Stimulated activated CD8-positive, alpha-beta memory T cell treated with anti-CD3 and anti-CD28 coated beads, Interleukin-15, amount 100 ng/mL, for 4 hours (primary cell): ENCODE measurements around the gene SMO.
"Not testable (repeated sequence)": the region's sequence is repeated elsewhere in the genome, so short reads cannot be mapped to it uniquely, and the experiment has no call there.

Source experiments
- DNase-seq, 2 donors: peaks; one replicate each; pipeline ENCODE4 v3.0.0-alpha.2; 2020; ENCODE audit warnings: low read depth in 2 of 2

Gene SMO

DNA sequence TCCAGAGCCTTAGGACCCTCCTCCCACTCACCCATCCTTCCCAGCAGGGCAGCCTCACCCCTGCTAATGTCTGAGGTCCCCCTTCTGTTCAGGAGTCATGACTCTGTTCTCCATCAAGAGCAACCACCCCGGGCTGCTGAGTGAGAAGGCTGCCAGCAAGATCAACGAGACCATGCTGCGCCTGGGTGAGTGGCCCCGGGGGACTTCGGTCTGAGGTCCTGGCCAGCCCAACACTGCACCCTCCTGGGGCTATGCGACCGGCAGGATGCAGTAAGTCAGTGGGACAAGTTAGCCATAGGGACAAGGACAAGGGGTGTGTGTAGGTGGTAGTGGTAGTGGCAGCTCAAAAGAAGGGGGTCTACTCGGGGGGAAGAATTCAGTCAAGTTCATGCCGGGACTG lies 20.2 kb downstream of the SMO start:
- DNase-seq: no peak

DNA sequence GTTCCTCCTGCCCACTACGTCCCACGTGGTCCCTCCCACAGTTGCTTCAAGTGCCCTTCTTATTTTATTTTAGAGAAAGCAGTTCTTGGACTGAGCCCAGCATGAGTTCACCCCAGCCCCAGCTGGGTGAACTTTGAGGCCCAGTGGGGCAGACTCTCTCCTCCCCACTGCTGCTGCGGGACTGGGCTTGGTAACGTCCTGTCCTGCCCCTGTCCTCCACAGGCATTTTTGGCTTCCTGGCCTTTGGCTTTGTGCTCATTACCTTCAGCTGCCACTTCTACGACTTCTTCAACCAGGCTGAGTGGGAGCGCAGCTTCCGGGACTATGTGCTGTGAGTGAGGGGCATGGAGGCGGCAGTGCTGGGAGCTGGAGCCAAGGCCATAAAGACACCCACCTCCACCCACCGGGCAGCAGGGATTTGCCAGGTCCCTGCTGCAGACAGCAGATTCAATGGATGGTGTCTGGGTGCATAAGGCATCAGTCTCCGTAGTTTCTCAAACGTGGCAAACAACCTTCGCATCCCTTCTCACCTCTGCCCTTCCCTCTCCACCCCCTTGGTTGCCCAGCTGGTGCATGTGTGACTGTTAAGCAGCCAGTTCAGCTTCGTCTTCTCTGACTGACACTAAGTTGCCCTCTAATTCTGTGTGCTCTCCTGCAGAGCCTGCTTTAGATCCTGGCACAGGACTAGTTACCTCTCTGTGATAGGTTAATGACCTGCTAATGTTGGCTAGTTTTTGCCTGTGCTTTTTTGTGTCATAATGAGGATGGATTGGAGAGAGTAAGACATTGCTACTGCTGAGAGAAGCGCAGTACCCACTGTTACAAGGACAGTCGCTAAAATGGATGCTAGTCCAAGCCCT lies 20.9 kb downstream of the SMO start:
- DNase-seq: no peak

- DNase-seq: peak; percentile 11 to 34
Measured at GRCh38 chr7:129210256-129210988, 22.0 kb downstream of the SMO start.

- DNase-seq: no peak
Measured at GRCh38 chr7:129210989-129211312, 22.5 kb downstream of the SMO start.

DNA sequence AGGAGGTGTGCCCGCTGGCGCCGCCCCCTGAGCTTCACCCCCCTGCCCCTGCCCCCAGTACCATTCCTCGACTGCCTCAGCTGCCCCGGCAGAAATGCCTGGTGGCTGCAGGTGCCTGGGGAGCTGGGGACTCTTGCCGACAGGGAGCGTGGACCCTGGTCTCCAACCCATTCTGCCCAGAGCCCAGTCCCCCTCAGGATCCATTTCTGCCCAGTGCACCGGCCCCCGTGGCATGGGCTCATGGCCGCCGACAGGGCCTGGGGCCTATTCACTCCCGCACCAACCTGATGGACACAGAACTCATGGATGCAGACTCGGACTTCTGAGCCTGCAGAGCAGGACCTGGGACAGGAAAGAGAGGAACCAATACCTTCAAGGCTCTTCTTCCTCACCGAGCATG lies 23.7 kb downstream of the SMO start:
- DNase-seq: no peak

DNA sequence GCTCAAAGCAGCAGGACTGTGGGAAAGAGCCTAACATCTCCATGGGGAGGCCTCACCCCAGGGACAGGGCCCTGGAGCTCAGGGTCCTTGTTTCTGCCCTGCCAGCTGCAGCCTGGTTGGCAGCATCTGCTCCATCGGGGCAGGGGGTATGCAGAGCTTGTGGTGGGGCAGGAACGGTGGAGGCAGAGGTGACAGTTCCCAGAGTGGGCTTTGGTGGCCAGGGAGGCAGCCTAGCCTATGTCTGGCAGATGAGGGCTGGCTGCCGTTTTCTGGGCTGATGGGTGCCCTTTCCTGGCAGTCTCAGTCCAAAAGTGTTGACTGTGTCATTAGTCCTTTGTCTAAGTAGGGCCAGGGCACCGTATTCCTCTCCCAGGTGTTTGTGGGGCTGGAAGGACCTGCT lies 24.2 kb downstream of the SMO start:
- no peak for DNase-seq

GRCh38 chr7:129213828-129214227 lies 25.4 kb downstream of the SMO start:
- no peak for DNase-seq

GRCh38 chr7:129215691-129216090 lies 27.3 kb downstream of the SMO start:
- not testable (repeated sequence) for DNase-seq

- DNase-seq: not testable (repeated sequence)
Measured at GRCh38 chr7:129216101-129216715, 27.8 kb downstream of the SMO start.

DNA sequence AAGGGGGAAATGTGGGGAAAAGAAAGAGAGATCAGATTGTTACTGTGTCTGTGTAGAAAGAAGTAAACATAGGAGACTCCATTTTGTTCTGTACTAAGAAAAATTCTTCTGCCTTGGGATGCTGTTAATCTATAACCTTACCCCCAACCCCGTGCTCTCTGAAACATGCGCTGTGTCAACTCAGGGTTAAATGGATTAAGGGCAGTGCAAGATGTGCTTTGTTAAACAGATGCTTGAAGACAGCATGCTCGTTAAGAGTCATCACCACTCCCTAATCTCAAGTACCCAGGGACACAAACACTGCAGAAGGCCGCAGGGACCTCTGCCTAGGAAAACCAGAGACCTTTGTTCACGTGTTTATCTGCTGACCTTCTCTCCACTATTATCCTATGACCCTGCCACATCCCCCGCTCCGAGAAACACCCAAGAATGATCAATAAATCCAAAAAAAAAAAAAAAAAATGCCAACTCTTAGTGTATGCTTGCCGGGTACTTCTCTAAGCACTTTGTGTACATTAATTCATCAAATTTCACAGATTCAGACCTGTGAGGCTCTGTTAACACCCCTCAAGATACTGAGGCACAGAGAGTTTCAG lies 28.5 kb downstream of the SMO start:
- DNase-seq: not testable (repeated sequence)

DNA sequence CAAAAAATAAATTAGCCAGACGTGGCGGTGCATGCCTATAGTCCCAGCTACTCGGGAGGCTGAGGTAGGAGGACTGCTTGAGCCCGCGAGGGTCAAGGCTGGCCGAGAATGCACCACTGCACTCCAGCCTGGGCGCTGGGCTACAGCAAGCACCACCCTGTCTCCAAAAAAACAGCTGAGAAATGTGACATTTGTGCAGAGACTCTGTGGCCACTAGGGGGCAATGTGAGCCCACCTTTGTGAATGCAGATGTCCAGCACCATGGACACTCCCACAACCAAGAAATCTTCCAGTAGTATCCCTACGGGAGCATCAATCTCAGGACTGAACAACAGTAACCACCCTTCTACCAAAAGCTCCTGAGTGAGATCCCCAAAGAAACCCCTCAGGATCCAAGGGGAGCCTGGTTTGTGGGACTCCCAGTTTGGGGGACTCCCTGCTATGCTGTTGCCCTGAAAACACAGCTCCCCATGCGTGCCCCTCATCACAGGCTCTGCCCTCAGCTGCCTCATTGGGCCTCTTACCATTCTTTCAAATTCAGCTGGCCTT lies 30.2 kb downstream of the SMO start:
- peak; percentile 37 to 62 for DNase-seq

GRCh38 chr7:129219166-129219565 lies 30.7 kb downstream of the SMO start:
- not testable (repeated sequence) for DNase-seq

DNA sequence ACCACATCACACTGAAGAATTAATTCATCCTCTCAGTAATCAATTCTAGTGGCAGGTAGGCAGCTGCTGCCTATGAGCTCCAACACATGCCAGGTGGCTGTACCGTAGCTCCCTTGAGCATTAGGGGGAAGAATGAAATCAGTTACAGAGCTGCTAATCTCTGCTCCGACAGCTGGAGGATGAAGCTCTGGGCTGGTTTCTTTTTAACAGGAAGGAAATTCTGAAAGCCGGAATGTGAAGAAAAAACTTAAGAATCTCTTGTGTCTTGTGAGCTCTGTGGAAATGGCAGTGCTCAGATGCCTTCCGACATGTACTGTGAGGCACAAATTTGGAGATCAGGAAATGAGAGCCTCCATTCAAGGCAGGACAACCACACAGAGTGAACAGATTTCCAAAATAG lies 33.6 kb downstream of the SMO start:
- DNase-seq: no peak

DNA sequence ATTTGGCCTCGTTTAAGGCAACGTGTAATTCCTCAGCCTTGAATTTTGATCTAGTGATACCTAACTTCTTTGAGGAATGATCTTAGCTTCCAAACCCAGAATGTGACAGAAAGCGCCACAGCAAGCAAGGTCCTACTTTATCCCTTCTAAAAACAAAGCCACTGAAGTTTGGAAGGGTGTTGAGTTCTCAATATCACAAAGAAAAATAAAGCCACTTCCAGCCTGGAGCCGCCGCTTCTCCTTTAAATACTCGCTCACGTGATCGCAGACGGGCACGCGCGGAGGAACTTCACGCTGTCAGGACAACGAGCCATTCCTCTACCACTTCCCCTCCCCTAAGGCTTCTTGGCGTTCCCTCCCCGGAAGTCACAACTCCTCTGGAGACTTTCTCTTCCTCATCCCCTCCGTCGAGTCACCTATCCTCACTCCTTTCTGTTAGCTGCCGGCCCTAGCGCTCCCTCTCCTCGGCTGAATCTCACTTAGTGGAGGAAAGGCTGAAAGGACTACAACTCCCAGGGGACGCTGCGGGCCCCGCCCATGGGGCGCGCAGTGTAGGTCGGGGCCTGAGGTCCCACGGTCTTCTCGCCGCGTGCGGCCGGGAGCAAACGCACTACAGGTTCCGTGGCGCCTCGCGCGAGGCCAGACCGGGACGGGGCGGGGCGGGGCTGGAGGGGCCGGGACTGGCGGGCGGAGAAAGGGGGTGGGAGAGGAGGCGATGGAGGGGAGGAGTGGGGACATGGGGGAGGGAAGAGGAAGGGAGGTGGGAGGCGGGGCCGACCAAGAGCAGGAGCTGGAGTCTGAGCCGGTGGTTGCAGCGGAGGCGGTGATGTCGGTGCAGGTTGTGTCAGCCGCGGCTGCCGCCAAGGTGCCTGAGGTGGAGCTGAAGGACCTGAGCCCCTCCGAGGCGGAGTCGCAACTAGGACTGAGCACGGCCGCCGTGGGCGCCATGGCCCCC lies 36.1 kb downstream of the SMO start, which contains the start of gene AHCYL2:
Gene AHCYL2, plus strand, starts transcription at position 780 of the 955 bp plus-strand sequence.
- DNase-seq: peak; percentile 96 to 98

- DNase-seq: peak in 1 of 2 donors; percentile 17
Measured at GRCh38 chr7:129225206-129225930, 36.9 kb downstream of the SMO start.

GRCh38 chr7:129225931-129226572 lies 37.6 kb downstream of the SMO start:
- no peak for DNase-seq

GRCh38 chr7:129227646-129228578 lies 39.5 kb downstream of the SMO start:
- no peak for DNase-seq

GRCh38 chr7:129228633-129229032 lies 40.2 kb downstream of the SMO start:
- DNase-seq: no peak
